Loucy (cell line): ENCODE measurements around the gene TUBD1.

Experiments
- EZH2phosphoT487 ChIP-seq: fragments of 200-600 bp; IDR thresholded peaks from 2 replicates; pipeline ENCODE4 v1.6.1; 2018; ENCODE audit warnings: antibody characterized with exemption, mild to moderate bottlenecking, moderate library complexity, borderline replicate concordance
- TF ChIP-seq, protein P1 (sequence below): fragments of 200-600 bp; sonication (generic); conservative IDR thresholded peaks from 2 replicates; pipeline ENCODE4 v1.5.1; 2014; ENCODE audit warnings: mild to moderate bottlenecking, antibody characterized with exemption, low read length

GRCh38 chr17:59907467-59907866, 14.7 kb upstream of the TUBD1 start:
- TF ChIP-seq, protein P1, sequence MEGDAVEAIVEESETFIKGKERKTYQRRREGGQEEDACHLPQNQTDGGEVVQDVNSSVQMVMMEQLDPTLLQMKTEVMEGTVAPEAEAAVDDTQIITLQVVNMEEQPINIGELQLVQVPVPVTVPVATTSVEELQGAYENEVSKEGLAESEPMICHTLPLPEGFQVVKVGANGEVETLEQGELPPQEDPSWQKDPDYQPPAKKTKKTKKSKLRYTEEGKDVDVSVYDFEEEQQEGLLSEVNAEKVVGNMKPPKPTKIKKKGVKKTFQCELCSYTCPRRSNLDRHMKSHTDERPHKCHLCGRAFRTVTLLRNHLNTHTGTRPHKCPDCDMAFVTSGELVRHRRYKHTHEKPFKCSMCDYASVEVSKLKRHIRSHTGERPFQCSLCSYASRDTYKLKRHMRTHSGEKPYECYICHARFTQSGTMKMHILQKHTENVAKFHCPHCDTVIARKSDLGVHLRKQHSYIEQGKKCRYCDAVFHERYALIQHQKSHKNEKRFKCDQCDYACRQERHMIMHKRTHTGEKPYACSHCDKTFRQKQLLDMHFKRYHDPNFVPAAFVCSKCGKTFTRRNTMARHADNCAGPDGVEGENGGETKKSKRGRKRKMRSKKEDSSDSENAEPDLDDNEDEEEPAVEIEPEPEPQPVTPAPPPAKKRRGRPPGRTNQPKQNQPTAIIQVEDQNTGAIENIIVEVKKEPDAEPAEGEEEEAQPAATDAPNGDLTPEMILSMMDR, result no peak
- TF ChIP-seq EZH2phosphoT487, result no peak
